HG02943 (cell line): Measurements from ENCODE around the gene PPP1R13L.
A peak's percentile ranks its signal among the peaks of the same experiment; 100 is the strongest.
"Not testable (repeated sequence)": the region's sequence is repeated elsewhere in the genome, so short reads cannot be mapped to it uniquely, and the experiment has no call there.

Experiments used
- ATAC-seq: cut with Tn5 transposase; IDR thresholded peaks from one replicate; pipeline ENCODE4 v1.9.1; 2021; ENCODE audit warnings: mild to moderate bottlenecking, low read depth, moderate library complexity; ENCODE audit not compliant: unreplicated experiment

PPP1R13L gene

DNA sequence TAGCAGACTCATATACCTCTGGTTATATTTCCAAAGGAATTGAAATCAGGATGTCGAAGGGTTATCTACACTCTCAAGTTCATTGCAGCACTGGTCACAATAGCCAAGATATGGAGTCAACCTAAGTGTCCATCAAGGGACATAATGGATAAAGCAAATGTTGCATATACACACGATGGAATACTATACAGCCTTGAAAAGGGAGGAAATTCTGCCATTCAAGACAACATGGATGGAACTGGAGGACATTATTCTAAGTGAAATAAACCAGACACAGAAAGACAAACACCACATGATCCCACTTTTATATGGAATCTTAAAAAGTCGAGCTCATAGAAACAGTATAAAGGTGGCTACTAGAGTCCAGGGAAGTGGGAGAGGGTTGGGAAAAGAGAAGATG is 32.5 kb upstream of the PPP1R13L start:
- ATAC-seq = no peak

DNA sequence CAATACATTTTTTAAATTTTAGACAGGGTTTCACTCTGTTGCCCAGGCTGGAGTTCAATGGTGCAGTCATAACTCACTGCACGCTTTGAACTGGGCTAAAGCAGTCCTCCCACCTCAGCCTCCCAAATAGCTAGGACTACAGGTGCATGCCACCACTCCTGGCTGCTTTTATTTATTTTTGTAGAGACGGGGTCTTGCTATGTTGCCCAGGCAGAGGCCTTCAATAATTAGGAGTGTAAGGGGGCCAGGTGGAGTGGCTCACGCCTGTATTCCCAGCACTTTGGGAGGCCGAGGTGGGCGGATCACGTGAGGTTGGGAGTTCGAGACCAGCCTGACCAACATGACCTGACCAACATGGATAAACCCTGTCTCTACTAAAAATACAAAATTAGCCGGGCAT is 27.7 kb upstream of the PPP1R13L start:
- not testable (repeated sequence) for ATAC-seq

GRCh38 chr19:45431008-45431407 is 26.1 kb upstream of the PPP1R13L start:
- not testable (repeated sequence) for ATAC-seq

- not testable (repeated sequence) for ATAC-seq
These were observed 25.0 kb upstream of the PPP1R13L start for GRCh38 chr19:45429896-45430295.

DNA sequence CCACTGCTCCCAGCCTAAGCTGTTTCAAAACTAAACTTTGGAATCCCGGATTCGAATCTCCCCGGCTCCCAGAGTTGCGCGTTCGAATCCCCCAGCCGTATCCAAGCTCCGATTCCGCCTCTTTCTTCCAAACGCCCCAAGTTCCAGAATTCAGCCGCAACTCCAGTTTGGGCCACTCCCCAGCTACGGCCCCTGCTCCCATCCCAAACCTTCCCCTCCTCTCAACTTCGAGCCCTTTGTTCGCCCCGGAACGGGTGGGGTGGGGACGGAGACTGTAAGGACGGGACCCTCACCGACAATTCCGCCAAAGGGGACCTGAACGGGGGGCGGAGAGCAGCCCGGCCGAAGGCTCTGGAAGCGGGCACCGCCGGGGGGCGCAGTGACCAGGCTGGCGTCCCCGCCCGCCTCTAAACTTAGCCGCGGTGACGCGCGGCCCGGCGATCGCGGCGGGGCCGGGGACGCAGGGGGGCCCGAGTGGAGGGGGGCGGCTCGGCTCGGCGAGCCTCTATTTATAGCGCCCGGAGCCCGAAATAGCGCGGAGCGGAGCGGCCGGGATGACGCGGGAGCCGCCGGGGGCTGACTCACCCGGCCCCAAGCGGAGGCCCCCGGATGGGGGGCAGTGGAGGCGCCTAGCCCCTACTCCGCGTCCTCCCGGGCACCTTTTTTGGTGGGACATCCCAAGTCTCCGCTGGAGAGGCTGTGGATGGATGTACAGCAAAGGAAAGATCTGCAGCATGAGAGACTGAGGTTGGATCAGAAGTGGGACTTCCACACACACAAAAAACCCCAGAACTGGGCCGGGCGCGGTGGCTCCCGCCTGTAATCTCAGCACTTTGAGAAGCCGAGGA is 23.7 kb upstream of the PPP1R13L start:
- no peak for ATAC-seq

DNA sequence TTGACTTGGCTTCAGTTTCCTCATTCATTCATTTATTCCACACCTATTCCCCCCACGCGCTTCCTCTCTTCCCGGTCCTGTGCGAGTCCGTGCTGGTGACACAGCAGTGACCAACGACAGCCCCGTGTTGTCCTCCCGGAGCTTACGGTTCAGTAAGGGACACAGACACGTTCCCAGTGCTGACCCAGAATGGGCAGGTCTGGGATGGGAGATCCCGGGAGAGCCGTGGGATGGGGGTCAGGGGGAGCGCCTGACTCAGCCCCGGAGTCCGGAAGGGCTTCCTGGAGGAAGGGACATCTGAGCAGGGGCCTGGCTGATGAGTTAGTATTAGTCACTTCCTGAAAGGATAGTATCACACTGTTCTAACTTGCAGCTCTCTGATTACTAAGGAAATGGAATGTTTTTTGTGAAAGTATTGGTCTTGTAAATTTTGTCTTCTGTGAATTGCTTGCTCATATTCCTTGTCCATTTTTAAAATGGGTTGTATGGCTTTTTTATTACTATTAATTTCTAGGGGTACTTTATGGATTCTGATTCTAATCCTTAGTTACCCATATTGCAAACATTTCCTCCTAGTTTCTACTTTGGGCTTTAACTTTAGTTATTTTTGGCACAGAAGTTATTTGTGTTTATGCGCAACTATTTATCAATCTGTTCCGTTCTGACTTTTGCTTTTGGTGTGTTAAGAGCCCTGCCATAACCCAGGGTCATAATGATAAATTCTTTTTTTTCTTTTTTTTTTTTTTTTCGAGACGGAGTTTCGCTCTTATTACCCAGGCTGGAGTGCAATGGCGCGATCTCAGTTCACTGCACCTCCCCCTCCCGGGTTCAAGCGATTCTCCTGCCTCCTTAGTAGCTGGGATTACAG is 19.6 kb upstream of the PPP1R13L start:
- ATAC-seq = no peak

GRCh38 chr19:45423589-45424190 is 18.8 kb upstream of the PPP1R13L start, which contains the start of gene ERCC1:
Gene ERCC1 (minus strand): TSS chr19:45423917. CDS start chr19:45423374, 543 bp downstream.
- peak; percentile 58 for ATAC-seq

DNA sequence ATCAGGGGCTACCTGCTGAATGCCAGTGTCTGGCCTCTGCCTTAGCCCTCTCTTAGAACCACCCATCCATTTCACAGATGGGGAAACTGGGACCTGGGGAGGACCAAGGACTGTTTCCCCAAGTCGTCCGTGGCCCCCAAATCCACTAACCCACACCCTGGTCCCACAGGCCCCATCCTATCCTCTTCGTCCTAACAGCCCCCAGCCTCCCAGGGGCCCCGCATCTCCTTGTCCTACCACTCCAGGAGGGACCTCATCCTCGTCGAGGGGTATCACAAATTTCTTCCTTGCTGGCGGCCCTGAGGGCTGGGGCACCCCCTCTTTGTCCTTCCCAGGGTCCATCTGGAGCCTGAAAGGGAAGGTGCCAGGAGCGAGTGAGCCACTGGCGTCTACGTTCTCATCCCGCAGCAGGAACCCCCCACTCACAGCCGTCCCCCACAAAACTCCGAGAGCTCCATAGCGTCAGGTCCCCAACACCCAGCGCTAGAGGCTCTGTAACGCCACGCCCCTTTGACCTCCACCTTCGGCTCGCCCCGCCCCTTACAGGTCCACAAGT is 18.2 kb upstream of the PPP1R13L start:
- ATAC-seq = no peak

GRCh38 chr19:45421947-45422498 is 17.2 kb upstream of the PPP1R13L start:
- no peak for ATAC-seq

DNA sequence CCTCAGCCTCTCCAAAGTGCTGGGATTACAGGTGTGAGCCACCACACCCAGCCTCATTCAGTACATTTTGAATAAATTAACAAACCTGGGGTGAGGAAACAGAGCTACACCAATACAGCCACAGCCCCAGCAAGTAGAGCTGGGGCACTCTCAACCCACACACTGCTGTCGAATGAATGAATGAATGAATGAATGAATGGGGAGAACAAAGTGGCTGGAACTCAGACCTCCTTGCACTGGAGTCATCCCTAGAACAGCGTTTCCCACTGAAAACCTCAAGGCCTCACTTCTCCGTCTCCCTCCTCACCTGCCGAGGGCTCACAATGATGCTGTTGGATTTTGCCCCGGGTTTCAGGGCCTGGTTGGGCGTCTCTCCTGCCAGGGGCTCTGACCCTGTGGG is 16.0 kb upstream of the PPP1R13L start:
- no peak for ATAC-seq

DNA sequence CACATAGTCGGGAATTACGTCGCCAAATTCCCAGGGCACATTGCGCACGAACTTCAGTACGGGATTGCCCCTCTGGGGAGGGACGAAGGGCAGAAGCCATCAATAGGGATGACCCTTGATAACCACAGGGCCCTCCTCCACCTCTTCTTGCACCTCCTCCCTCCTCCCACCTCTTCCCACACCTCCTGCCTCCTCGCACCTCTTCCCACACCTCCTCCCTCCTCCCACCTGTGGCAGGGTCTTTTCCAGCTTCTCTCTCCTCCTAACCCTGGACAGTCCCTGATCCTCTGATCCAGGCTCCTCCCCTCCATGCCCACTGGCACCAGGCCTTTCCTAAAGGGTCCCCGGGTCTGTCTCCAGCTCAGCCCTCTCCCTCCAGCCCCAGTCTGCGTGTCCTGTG is 15.5 kb upstream of the PPP1R13L start:
- no peak for ATAC-seq

DNA sequence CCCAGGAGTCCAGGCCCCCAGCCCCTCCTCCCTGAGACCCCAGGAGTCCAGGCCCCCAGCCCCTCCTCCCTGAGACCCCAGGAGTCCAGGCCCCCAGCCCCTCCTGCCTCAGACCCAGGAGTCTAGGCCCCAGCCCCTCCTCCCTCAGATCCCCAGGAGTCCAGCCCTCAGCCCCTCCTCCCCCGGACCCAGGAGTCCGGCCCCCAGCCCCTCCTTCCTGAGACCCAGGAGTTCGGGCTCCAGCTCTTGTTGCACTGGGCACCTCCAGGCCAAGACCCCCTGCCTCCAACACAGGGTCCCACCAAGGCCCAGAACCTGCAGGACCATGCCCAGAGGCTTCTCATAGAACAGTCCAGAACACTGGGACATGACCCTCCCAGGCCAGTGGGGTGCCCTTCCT is 15.0 kb upstream of the PPP1R13L start:
- no peak for ATAC-seq

DNA sequence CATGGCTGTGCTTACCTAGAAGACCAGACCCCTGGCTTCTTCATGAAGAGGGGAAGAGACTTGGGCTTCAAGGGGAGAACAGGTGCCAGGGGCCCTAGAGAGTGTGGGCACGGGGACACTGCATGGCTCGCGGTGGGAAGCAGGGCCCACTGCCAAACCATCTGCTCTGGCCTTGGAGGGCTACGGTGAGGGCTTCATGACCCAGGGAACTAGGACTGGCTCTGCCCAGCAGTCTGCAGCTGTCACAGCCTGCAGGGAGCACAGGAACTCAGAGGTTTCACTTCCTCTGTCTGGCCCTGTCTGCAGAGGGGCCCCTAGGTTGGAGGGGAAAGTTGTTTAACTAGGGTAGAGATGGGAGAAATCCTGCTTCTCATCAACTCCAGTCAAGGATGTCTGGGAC is 14.5 kb upstream of the PPP1R13L start:
- no peak for ATAC-seq

DNA sequence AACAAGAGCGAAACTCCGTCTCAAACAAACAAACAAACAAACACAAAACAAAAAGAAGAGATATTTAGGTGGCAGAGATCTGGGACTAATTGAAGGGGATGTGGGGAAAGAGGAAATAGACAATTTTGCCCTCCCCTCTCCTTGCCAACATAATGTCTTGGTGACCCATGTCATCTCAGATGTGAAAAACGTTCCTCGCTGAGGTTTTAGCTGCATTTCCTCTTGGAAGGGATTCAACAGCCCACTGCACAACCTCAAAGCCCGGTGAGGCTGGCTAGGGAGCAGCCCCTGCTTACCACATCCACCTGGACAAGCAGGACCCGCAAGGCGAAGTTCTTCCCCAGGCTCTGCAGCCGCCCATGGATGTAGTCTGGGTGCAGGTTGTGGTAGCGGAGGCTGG is 13.9 kb upstream of the PPP1R13L start:
- no peak for ATAC-seq

- ATAC-seq = no peak
These were observed 12.3 kb upstream of the PPP1R13L start for GRCh38 chr19:45417151-45417550.

- ATAC-seq = no peak
These were observed 9.6 kb upstream of the PPP1R13L start for GRCh38 chr19:45414468-45414867.

DNA sequence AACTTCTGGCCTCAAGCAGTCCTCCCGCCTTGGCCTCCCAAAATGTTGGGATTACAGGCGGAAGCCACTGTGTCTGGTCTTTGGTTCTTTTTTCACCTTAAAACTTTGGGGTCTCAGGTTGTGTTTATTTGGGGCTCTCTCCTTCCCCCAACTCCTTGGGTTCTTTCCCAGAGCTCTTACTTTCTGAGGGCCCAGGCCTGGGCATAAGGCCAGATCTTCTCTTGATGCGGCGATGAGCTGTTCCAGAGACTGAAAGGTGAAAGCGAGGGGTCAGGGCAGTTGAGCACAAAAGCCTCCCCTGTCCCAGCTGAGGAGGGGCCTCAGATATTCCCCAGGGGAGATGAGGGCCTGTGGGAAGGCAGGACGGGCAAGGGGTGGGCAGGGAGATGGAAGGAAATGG is 8.6 kb upstream of the PPP1R13L start:
- no peak for ATAC-seq

DNA sequence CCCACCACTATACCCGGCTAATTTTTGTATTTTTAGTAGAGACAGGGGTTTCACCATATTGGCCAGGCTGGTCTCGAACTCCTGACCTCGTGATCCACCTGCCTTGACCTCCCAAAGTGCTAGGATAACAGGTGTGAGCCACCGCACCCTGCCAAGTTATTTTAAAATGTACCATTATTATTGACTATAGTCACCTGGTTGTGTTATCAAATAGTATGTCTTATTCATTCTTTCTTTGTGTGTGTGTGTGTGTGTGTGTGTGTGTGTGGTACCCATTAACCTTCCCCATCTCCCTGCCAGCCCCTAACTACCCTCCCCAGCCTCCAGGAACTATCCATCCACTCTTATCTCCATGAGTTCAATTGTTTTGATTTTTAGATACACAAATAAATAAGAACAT is 5.5 kb upstream of the PPP1R13L start:
- ATAC-seq = not testable (repeated sequence)

GRCh38 chr19:45409557-45409920 is 4.7 kb upstream of the PPP1R13L start:
- no peak for ATAC-seq

DNA sequence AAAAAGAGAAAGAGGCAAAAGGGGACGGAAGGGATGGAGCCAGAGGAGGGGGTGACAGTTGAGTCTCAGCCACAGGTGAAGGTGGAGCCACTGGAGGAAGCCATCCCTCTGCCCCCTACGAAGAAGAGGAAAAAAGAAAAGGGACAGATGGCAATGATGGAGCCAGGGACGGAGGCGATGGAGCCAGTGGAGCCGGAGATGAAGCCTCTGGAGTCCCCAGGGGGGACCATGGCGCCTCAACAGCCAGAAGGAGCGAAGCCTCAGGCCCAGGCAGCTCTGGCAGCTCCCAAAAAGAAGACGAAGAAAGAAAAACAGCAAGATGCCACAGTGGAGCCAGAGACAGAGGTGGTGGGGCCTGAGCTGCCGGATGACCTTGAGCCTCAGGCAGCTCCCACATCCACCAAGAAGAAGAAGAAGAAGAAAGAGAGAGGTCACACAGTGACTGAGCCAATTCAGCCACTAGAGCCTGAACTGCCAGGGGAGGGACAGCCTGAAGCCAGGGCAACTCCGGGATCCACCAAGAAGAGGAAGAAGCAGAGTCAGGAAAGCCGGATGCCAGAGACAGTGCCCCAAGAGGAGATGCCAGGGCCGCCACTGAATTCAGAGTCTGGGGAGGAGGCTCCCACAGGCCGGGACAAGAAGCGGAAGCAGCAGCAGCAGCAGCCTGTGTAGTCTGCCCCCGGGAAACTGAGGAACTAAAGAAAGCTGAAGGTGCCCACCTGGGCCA is 4.1 kb upstream of the PPP1R13L start:
- no peak for ATAC-seq
